HepG2 (cell line): ENCODE data around the gene ANKRD65. TPM values are rescaled to one million over a fixed set of nuclear protein-coding genes. Genes with fewer than 3 reads are reported as not detected.

Experiments
- ARNTL ChIP-seq: sonication (generic); formaldehyde crosslinking; IDR thresholded peaks from 2 replicates; pipeline ENCODE4 v1.4.0; 2020; ENCODE audit warnings: mild to moderate bottlenecking, missing genetic modification reagents
- DZIP1 ChIP-seq: sonication (generic); formaldehyde crosslinking; IDR thresholded peaks from 2 replicates; pipeline ENCODE4 v1.5.0; 2020; ENCODE audit warnings: mild to moderate bottlenecking, missing genetic modification reagents
- FOXC1 ChIP-seq: sonication (generic); formaldehyde crosslinking; IDR thresholded peaks from 2 replicates; pipeline ENCODE4 v1.8.0; 2022; ENCODE audit warnings: mild to moderate bottlenecking, missing genetic modification reagents, borderline replicate concordance
- FOXO4 ChIP-seq: sonication (generic); formaldehyde crosslinking; conservative IDR thresholded peaks from 2 replicates; pipeline ENCODE4 v1.8.1; 2023; ENCODE audit warnings: missing genetic modification reagents
- FUBP1 ChIP-seq: sonication (generic); formaldehyde crosslinking; IDR thresholded peaks from 2 replicates; pipeline ENCODE4 v1.5.1; 2020; ENCODE audit warnings: missing genetic modification reagents, mild to moderate bottlenecking, borderline replicate concordance
- GPN1 ChIP-seq: sonication (generic); formaldehyde crosslinking; IDR thresholded peaks from 2 replicates; pipeline ENCODE4 v1.5.1; 2020; ENCODE audit warnings: missing genetic modification reagents, borderline replicate concordance
- IKZF5 ChIP-seq: IDR thresholded peaks from 2 replicates; pipeline ENCODE4 v1.6.1; 2018; ENCODE audit warnings: missing genetic modification reagents, mild to moderate bottlenecking, missing compliant biosample characterization
- JUN ChIP-seq: sonication (generic); formaldehyde crosslinking; IDR thresholded peaks from 2 replicates; pipeline ENCODE4 v1.4.0; 2020; ENCODE audit warnings: mild to moderate bottlenecking, missing genetic modification reagents
- MZF1 ChIP-seq: sonication (generic); formaldehyde crosslinking; IDR thresholded peaks from 2 replicates; pipeline ENCODE4 v1.8.1; 2023; ENCODE audit warnings: mild to moderate bottlenecking, missing genetic modification reagents, borderline replicate concordance
- NAIF1 ChIP-seq: sonication (generic); formaldehyde crosslinking; IDR thresholded peaks from 2 replicates; pipeline ENCODE4 v1.5.0; 2020; ENCODE audit warnings: mild to moderate bottlenecking, missing genetic modification reagents, borderline replicate concordance
- REST ChIP-seq, 2 experiments: IDR thresholded peaks; 2 replicates each; pipeline ENCODE4 v1.6.1; 2011 to 2012; ENCODE audit warnings: low read length in 2 of 2, borderline replicate concordance in 1 of 2, low read depth in 1 of 2, mild to moderate bottlenecking in 1 of 2, moderate library complexity in 1 of 2
- SNAPC5 ChIP-seq: sonication (generic); formaldehyde crosslinking; IDR thresholded peaks from 2 replicates; pipeline ENCODE4 v1.8.1; 2023; ENCODE audit warnings: mild to moderate bottlenecking, missing genetic modification reagents, borderline replicate concordance
- THYN1 ChIP-seq: sonication (generic); formaldehyde crosslinking; IDR thresholded peaks from 2 replicates; pipeline ENCODE4 v1.8.1; 2023; ENCODE audit warnings: low read depth, mild to moderate bottlenecking, moderate library complexity, missing genetic modification reagents, borderline replicate concordance
- ZC3H13 ChIP-seq: sonication (generic); formaldehyde crosslinking; IDR thresholded peaks from 2 replicates; pipeline ENCODE4 v1.8.1; 2023; ENCODE audit warnings: mild to moderate bottlenecking, missing genetic modification reagents, moderate library complexity
- ZMYM3 ChIP-seq: sonication (generic); formaldehyde crosslinking; IDR thresholded peaks from 2 replicates; pipeline ENCODE4 v1.5.1; 2020; ENCODE audit warnings: mild to moderate bottlenecking, missing genetic modification reagents
- ZNF3 ChIP-seq: IDR thresholded peaks from 2 replicates; pipeline ENCODE4 v1.7.0; 2017; ENCODE audit warnings: inconsistent platforms
- ZNF547 ChIP-seq: sonication (generic); formaldehyde crosslinking; IDR thresholded peaks from 2 replicates; pipeline ENCODE4 v1.5.1; 2020; ENCODE audit warnings: mild to moderate bottlenecking, missing genetic modification reagents
- ZNF775 ChIP-seq: sonication (generic); formaldehyde crosslinking; IDR thresholded peaks from 2 replicates; pipeline ENCODE4 v1.4.0; 2020; ENCODE audit warnings: missing genetic modification reagents, mild to moderate bottlenecking, moderate library complexity, borderline replicate concordance
- polyA plus RNA-seq, 8 experiments: library from polyadenylated mRNA; depleted of rRNA in 3 of 8; stranded (reverse) in 7 of 8; unstranded in 1 of 8; fragments of >200 nt; fragmentation: Illumina TruSeq in 4 of 8; extraction: Trizol in 4 of 8; gene quantifications; 2 replicates each; pipeline versions ENCODE4 v1.2.1 to v1.2.3, GENCODE V29; 2011 to 2016; ENCODE audit warnings: low read depth in 4 of 8, missing spikeins in 1 of 8, mixed read lengths in 1 of 8; ENCODE audit not compliant: insufficient read depth in 1 of 8
- total RNA-seq, 5 experiments: library from RNA; depleted of rRNA; stranded (reverse); fragments of >200 nt; fragmentation: Illumina TruSeq; extraction: Trizol; gene quantifications; 2 replicates each; pipeline ENCODE4 v1.2.3, GENCODE V29; 2016; ENCODE audit warnings: low read depth in 1 of 5

ANKRD65 gene
- total and polyA plus RNA-seq, 2 of the 13 experiments (the other 11 are each of a cell fraction or from before 2014, with no cell fraction given): 12.1 to 30.1 TPM

GRCh38 chr1:1437904-1438376 is 16.9 kb upstream of the ANKRD65 start (continued):
- TF ChIP-seq NAIF1 (no peak), THYN1 (CRISPR knock-in tag) (no peak), FUBP1 (CRISPR knock-in tag) (no peak), ZC3H13 (no peak), SNAPC5 (no peak), MZF1 (CRISPR knock-in tag) (no peak), JUN (no peak), FOXC1 (CRISPR knock-in tag) (no peak), ZNF547 (CRISPR knock-in tag) (no peak), ZNF3 (CRISPR knock-in tag) (no peak), ZNF775 (CRISPR knock-in tag) (no peak), ZMYM3 (CRISPR knock-in tag) (no peak), DZIP1 (CRISPR knock-in tag) (no peak), IKZF5 (CRISPR knock-in tag) (peak; percentile 65; the same call in 1 of the 2 replicates), ARNTL (no peak), FOXO4 (CRISPR knock-in tag) (no peak), GPN1 (no peak), REST (IDR thresholded peaks at IDR 0.05; ENCODE audit: borderline replicate concordance in 1 of 2, low read depth in 1 of 2, low read length in 2 of 2) (no peak; a peak in 1 of 4 replicates)
